Naive thymus-derived CD8-positive, alpha-beta T cell (primary cell): Measurements from ENCODE around the gene YTHDF1. TPM values are rescaled to one million over a fixed set of nuclear protein-coding genes. Genes with fewer than 3 reads are reported as not detected.
"Not testable (repeated sequence)": the region's sequence is repeated elsewhere in the genome, so short reads cannot be mapped to it uniquely, and the experiment has no call there.

ENCODE experiments used
- ATAC-seq, 2 donors: fragments of 150-1000 bp; cut with Tn5 transposase in 1 of 2; sonication (Bioruptor Pico), chemical (Tn5 transposase) in 1 of 2; 1 replicate in 1 of 2; 2 replicates in 1 of 2; pipeline ENCODE4 v1.10.0; 2021; ENCODE audit warnings: mild to moderate bottlenecking in 2 of 2, moderate library complexity in 2 of 2
- POLR2A ChIA-PET: fragments of 350-600 bp; sonication (Branson Sonifier 250); formaldehyde crosslinking; loops from one replicate; lab custom pipeline; 2021; ENCODE audit warnings: antibody characterized with exemption; lab: Charles Lee
- DNase-seq, 10 donors: peaks; one replicate each; pipeline versions ENCODE4 v3.0.0 to v3.0.0-alpha.2; 2020 to 2022
- H3K27ac Mint-ChIP-seq, 10 donors: one replicate each; pipeline ENCODE4 v1.8.0; 2020 to 2022; ENCODE audit warnings: mild to moderate bottlenecking in 10 of 10, mixed read lengths in 10 of 10, moderate library complexity in 4 of 10, inconsistent platforms in 1 of 10
- H3K27me3 Mint-ChIP-seq, 5 donors: one replicate each; pipeline ENCODE4 v1.8.0; 2021 to 2022; ENCODE audit warnings: mixed read lengths in 5 of 5
- H3K36me3 Mint-ChIP-seq, 3 donors: one replicate each; pipeline ENCODE4 v1.8.0; 2020 to 2022; ENCODE audit warnings: mixed read lengths in 3 of 3, mild to moderate bottlenecking in 2 of 3, inconsistent platforms in 1 of 3
- H3K4me1 Mint-ChIP-seq, 4 donors: one replicate each; pipeline ENCODE4 v1.8.0; 2021 to 2022; ENCODE audit warnings: mixed read lengths in 4 of 4
- H3K4me3 Mint-ChIP-seq, 10 donors: one replicate each; pipeline ENCODE4 v1.8.0; 2020 to 2022; ENCODE audit warnings: mild to moderate bottlenecking in 10 of 10, mixed read lengths in 10 of 10, moderate library complexity in 6 of 10, inconsistent platforms in 1 of 10
- H3K9me3 Mint-ChIP-seq, 9 donors: one replicate each; pipeline ENCODE4 v1.8.0; 2020 to 2022; ENCODE audit warnings: mixed read lengths in 9 of 9, mild to moderate bottlenecking in 3 of 9, inconsistent platforms in 1 of 9, moderate library complexity in 1 of 9
- polyA plus RNA-seq, 3 donors: library from polyadenylated mRNA; unstranded; fragments of 300-500 nt; fragmentation: Illumina TruSeq; gene quantifications; one replicate each; pipeline ENCODE4 v1.2.3, GENCODE V29; 2021
- total RNA-seq, 8 experiments: library from RNA in 2 of 8; stranded (reverse) in 2 of 8; gene quantifications; one replicate each; pipeline ENCODE4 v1.2.3 and lab custom pipeline; 2021 to 2026

YTHDF1 gene
- total and polyA plus RNA-seq, 5 experiments from 2014 or later = 26.8 to 53.1 (median 46.6) TPM

GRCh38 chr20:63160641-63161175 lies 55.2 kb downstream of the YTHDF1 start:
- no peaks in the 10 kb centered on the region for H3K9me3 Mint-ChIP-seq
- no peaks in the 10 kb centered on the region for H3K36me3 Mint-ChIP-seq
- no peak overlapping the region for H3K4me3 Mint-ChIP-seq
- POLR2A ChIA-PET = no interaction called here
- H3K4me1 Mint-ChIP-seq = peaks cover 0 to 8% (median 4%) of the 10 kb centered on the region in 4 donors
- H3K27ac Mint-ChIP-seq = no peak overlapping the region
- DNase-seq = no peak
- no peak for ATAC-seq
- peaks cover 3 to 38% (median 5%) of the 10 kb centered on the region in 5 donors for H3K27me3 Mint-ChIP-seq

- Mint-ChIP-seq H3K27ac (no peak overlapping the region), H3K36me3 (no peaks in the 10 kb centered on the region)
- no peak for DNase-seq
Observed at GRCh38 chr20:63159826-63160640, 55.9 kb downstream of the YTHDF1 start.

GRCh38 chr20:63159251-63159650 lies 56.7 kb downstream of the YTHDF1 start:
- Mint-ChIP-seq H3K27me3 (peaks cover 3 to 43% (median 13%) of the 10 kb centered on the region in 5 donors), H3K27ac (peak overlapping the region in 1 of 10 donors; percentile 57)
- POLR2A ChIA-PET, H3K4me1 Mint-ChIP-seq, DNase-seq, H3K4me3 Mint-ChIP-seq, H3K36me3 Mint-ChIP-seq, H3K9me3 Mint-ChIP-seq, ATAC-seq: not testable (repeated sequence)

More at GRCh38 chr20:63159826-63160640, 55.9 kb downstream of the YTHDF1 start:
- peaks cover 3 to 43% (median 11%) of the 10 kb centered on the region in 5 donors for H3K27me3 Mint-ChIP-seq
- H3K9me3 Mint-ChIP-seq = no peaks in the 10 kb centered on the region
- peaks cover 0 to 8% (median 4%) of the 10 kb centered on the region in 4 donors for H3K4me1 Mint-ChIP-seq
- no peak for ATAC-seq
- POLR2A ChIA-PET = no interaction called here
- H3K4me3 Mint-ChIP-seq = no peak overlapping the region

- Mint-ChIP-seq H3K4me1 (peaks cover 0 to 8% (median 4%) of the 10 kb centered on the region in 4 donors), H3K36me3 (no peaks in the 10 kb centered on the region), H3K27me3 (peaks cover 4 to 45% (median 17%) of the 10 kb centered on the region in 5 donors), H3K9me3 (no peaks in the 10 kb centered on the region), H3K4me3 (no peak overlapping the region), H3K27ac (peak overlapping the region in 1 of 10 donors; percentile 57)
- POLR2A ChIA-PET = no interaction called here
- ATAC-seq = no peak
- no peak for DNase-seq
Observed at GRCh38 chr20:63158845-63159244, 57.1 kb downstream of the YTHDF1 start.

- POLR2A ChIA-PET = no interaction called here
- no peaks in the 10 kb centered on the region for H3K9me3 Mint-ChIP-seq
- H3K4me3 Mint-ChIP-seq = no peak overlapping the region
- no peaks in the 10 kb centered on the region for H3K36me3 Mint-ChIP-seq
- DNase-seq (no peak), ATAC-seq (no peak)
- no peak overlapping the region for H3K27ac Mint-ChIP-seq
- peaks cover 0 to 5% (median 3%) of the 10 kb centered on the region in 4 donors for H3K4me1 Mint-ChIP-seq
- H3K27me3 Mint-ChIP-seq = peaks cover 5 to 45% (median 18%) of the 10 kb centered on the region in 5 donors
Observed at GRCh38 chr20:63158352-63158751, 57.6 kb downstream of the YTHDF1 start.

GRCh38 chr20:63157431-63157830 lies 58.5 kb downstream of the YTHDF1 start:
- H3K27ac Mint-ChIP-seq, ATAC-seq, DNase-seq, H3K9me3 Mint-ChIP-seq, H3K4me3 Mint-ChIP-seq, POLR2A ChIA-PET, H3K4me1 Mint-ChIP-seq, H3K36me3 Mint-ChIP-seq: not testable (repeated sequence)
- H3K27me3 Mint-ChIP-seq = peaks cover 5 to 46% (median 18%) of the 10 kb centered on the region in 5 donors

GRCh38 chr20:63156221-63156671 lies 59.7 kb downstream of the YTHDF1 start:
- ATAC-seq (no peak), DNase-seq (no peak)
- Mint-ChIP-seq H3K4me1 (no peaks in the 10 kb centered on the region), H3K36me3 (no peaks in the 10 kb centered on the region), H3K4me3 (no peak overlapping the region), H3K27me3 (peaks cover 2 to 40% (median 23%) of the 10 kb centered on the region in 5 donors), H3K9me3 (no peaks in the 10 kb centered on the region), H3K27ac (no peak overlapping the region)
- POLR2A ChIA-PET = no interaction called here

- POLR2A ChIA-PET = no interaction called here
- Mint-ChIP-seq H3K4me3 (no peak overlapping the region), H3K27ac (no peak overlapping the region), H3K27me3 (peaks cover 2 to 40% (median 23%) of the 10 kb centered on the region in 5 donors), H3K36me3 (no peaks in the 10 kb centered on the region), H3K4me1 (no peaks in the 10 kb centered on the region), H3K9me3 (no peaks in the 10 kb centered on the region)
- no peak for ATAC-seq
- no peak for DNase-seq
Observed at GRCh38 chr20:63155266-63156165, 60.4 kb downstream of the YTHDF1 start.

- POLR2A ChIA-PET = no interaction called here
- Mint-ChIP-seq H3K27ac (no peak overlapping the region), H3K9me3 (peaks cover 0 to under 1% (median 0%) of the 10 kb centered on the region in 9 donors), H3K4me1 (no peaks in the 10 kb centered on the region), H3K4me3 (no peak overlapping the region), H3K27me3 (peaks cover 5 to 48% (median 30%) of the 10 kb centered on the region in 5 donors), H3K36me3 (no peaks in the 10 kb centered on the region)
- no peak for ATAC-seq
- DNase-seq = no peak
Observed at GRCh38 chr20:63154395-63154794, 61.5 kb downstream of the YTHDF1 start.

- Mint-ChIP-seq H3K27me3 (peaks cover 8 to 53% (median 31%) of the 10 kb centered on the region in 5 donors), H3K4me3 (no peak overlapping the region), H3K9me3 (peaks cover 0 to 8% (median 2%) of the 10 kb centered on the region in 9 donors), H3K27ac (no peak overlapping the region), H3K36me3 (peaks cover 0 to 3% (median under 1%) of the 10 kb centered on the region in 3 donors), H3K4me1 (no peaks in the 10 kb centered on the region)
- DNase-seq = no peak
- no peak for ATAC-seq
- POLR2A ChIA-PET = no interaction called here
Observed at GRCh38 chr20:63153254-63154221, 62.4 kb downstream of the YTHDF1 start.

- Mint-ChIP-seq H3K36me3 (peaks cover 4 to 10% (median 6%) of the 10 kb centered on the region in 3 donors), H3K27me3 (peaks cover 14 to 61% (median 38%) of the 10 kb centered on the region in 5 donors), H3K4me1 (no peaks in the 10 kb centered on the region), H3K4me3 (no peak overlapping the region), H3K9me3 (peaks cover 6 to 17% (median 12%) of the 10 kb centered on the region in 9 donors), H3K27ac (no peak overlapping the region)
- POLR2A ChIA-PET = no interaction called here
- ATAC-seq = no peak
- DNase-seq = no peak
Observed at GRCh38 chr20:63152322-63153253, 63.3 kb downstream of the YTHDF1 start.
